ENCODE measurements around the gene EML4. TPM values are rescaled to one million over a fixed set of nuclear protein-coding genes. Genes with fewer than 3 reads are reported as not detected.
"Not testable (repeated sequence)": the region's sequence is repeated elsewhere in the genome, so short reads cannot be mapped to it uniquely, and the experiment has no call there.

The EML4 gene
- total RNA-seq, 1 donor from 2014 or later = 167 TPM

- DNase-seq (ENCODE audit: low spot score) = no peak
- peaks cover 9% of the 10 kb centered on the region for H3K27me3 Mint-ChIP-seq (ENCODE audit: insufficient read depth, low read depth)
Measured at GRCh38 chr2:42372474-42373200, 203.5 kb downstream of the EML4 start.

GRCh38 chr2:42376758-42377157, 207.6 kb downstream of the EML4 start:
- no peak for DNase-seq (ENCODE audit: low spot score)
- Histone ChIP-seq H3K4me2 (no peak overlapping the region), H3K4me1 (no peaks in the 10 kb centered on the region), H3K27ac (no peak overlapping the region), H3K36me3 (no peaks in the 10 kb centered on the region), H3K9ac (no peak overlapping the region), H4K20me1 (ENCODE audit: low read depth) (no peaks in the 10 kb centered on the region), H3K4me3 (no peak overlapping the region), H3K79me2 (ENCODE audit: low read depth) (no peaks in the 10 kb centered on the region), H2AFZ (replicated peaks) (no peak overlapping the region), H3K9me3 (ENCODE audit: low read depth) (no peaks in the 10 kb centered on the region), H3K27me3 (no peaks in the 10 kb centered on the region), H3F3A (ENCODE audit: low read depth) (no peaks in the 10 kb centered on the region)
- H3K4me1 Mint-ChIP-seq = no peaks in the 10 kb centered on the region
- no peaks in the 10 kb centered on the region for H3K9me3 Mint-ChIP-seq
- peaks cover 6% of the 10 kb centered on the region for H3K27me3 Mint-ChIP-seq (ENCODE audit: insufficient read depth, low read depth)
- H3K27ac Mint-ChIP-seq = no peak overlapping the region
- no peaks in the 10 kb centered on the region for H3K36me3 Mint-ChIP-seq
- no peak for TF ChIP-seq EZH2 (IDR thresholded peaks at IDR 0.05)
- no peak for TF ChIP-seq CTCF (IDR thresholded peaks at IDR 0.05)
- no peak for TF ChIP-seq EZH2phosphoT487 (IDR thresholded peaks at IDR 0.05)
- no peak overlapping the region for H3K4me3 Mint-ChIP-seq

More at GRCh38 chr2:42372474-42373200, 203.5 kb downstream of the EML4 start:
- no peaks in the 10 kb centered on the region for H3K27me3 ChIP-seq
- no peak overlapping the region for H3K9ac ChIP-seq
- TF ChIP-seq EZH2 (IDR thresholded peaks at IDR 0.05) (no peak), EZH2phosphoT487 (IDR thresholded peaks at IDR 0.05) (no peak), CTCF (IDR thresholded peaks at IDR 0.05) (no peak)
- no peak overlapping the region for H3K4me3 ChIP-seq
- no peak overlapping the region for H3K4me2 ChIP-seq
- Mint-ChIP-seq H3K4me3 (no peak overlapping the region), H3K27ac (no peak overlapping the region), H3K36me3 (no peaks in the 10 kb centered on the region), H3K4me1 (no peaks in the 10 kb centered on the region), H3K9me3 (no peaks in the 10 kb centered on the region)
- H3K27ac ChIP-seq = no peak overlapping the region
- H4K20me1 ChIP-seq (ENCODE audit: low read depth) = no peaks in the 10 kb centered on the region
- no peaks in the 10 kb centered on the region for H3K4me1 ChIP-seq
- no peaks in the 10 kb centered on the region for H3K36me3 ChIP-seq
- H3K9me3 ChIP-seq (ENCODE audit: low read depth) = no peaks in the 10 kb centered on the region
- H3F3A ChIP-seq (ENCODE audit: low read depth) = no peaks in the 10 kb centered on the region
- H2AFZ ChIP-seq (replicated peaks) = no peak overlapping the region
- H3K79me2 ChIP-seq (ENCODE audit: low read depth) = no peaks in the 10 kb centered on the region

GRCh38 chr2:42378415-42378814, 209.3 kb downstream of the EML4 start:
- Histone ChIP-seq H3K36me3 (no peaks in the 10 kb centered on the region), H3K9ac (no peak overlapping the region), H3K4me1 (no peaks in the 10 kb centered on the region), H2AFZ (replicated peaks) (no peak overlapping the region), H3K79me2 (ENCODE audit: low read depth) (no peaks in the 10 kb centered on the region), H3K27me3 (no peaks in the 10 kb centered on the region), H3K9me3 (ENCODE audit: low read depth) (no peaks in the 10 kb centered on the region), H4K20me1 (ENCODE audit: low read depth) (no peaks in the 10 kb centered on the region), H3K4me3 (no peak overlapping the region), H3F3A (ENCODE audit: low read depth) (no peaks in the 10 kb centered on the region), H3K4me2 (no peak overlapping the region), H3K27ac (no peak overlapping the region)
- H3K27me3 Mint-ChIP-seq (ENCODE audit: insufficient read depth, low read depth) = peaks cover 6% of the 10 kb centered on the region
- no peaks in the 10 kb centered on the region for H3K36me3 Mint-ChIP-seq
- TF ChIP-seq EZH2 (IDR thresholded peaks at IDR 0.05) = no peak
- no peak for TF ChIP-seq EZH2phosphoT487 (IDR thresholded peaks at IDR 0.05)
- TF ChIP-seq CTCF (IDR thresholded peaks at IDR 0.05) = no peak
- no peak overlapping the region for H3K4me3 Mint-ChIP-seq
- no peak for DNase-seq (ENCODE audit: low spot score)
- peaks cover 2% of the 10 kb centered on the region for H3K4me1 Mint-ChIP-seq
- no peak overlapping the region for H3K27ac Mint-ChIP-seq
- H3K9me3 Mint-ChIP-seq = no peaks in the 10 kb centered on the region

- H3F3A ChIP-seq (ENCODE audit: low read depth); H3K36me3 ChIP-seq; DNase-seq (ENCODE audit: low spot score); H3K4me3 Mint-ChIP-seq; H3K27me3 ChIP-seq; H3K4me1 Mint-ChIP-seq; H2AFZ ChIP-seq (replicated peaks); H3K9me3 ChIP-seq (ENCODE audit: low read depth); H3K27me3 Mint-ChIP-seq (ENCODE audit: insufficient read depth, low read depth); H3K36me3 Mint-ChIP-seq; H3K4me3 ChIP-seq; H4K20me1 ChIP-seq (ENCODE audit: low read depth); H3K9me3 Mint-ChIP-seq; H3K4me2 ChIP-seq; H3K27ac Mint-ChIP-seq; H3K4me1 ChIP-seq; H3K27ac ChIP-seq; H3K9ac ChIP-seq; H3K79me2 ChIP-seq (ENCODE audit: low read depth): not testable (repeated sequence)
Measured at GRCh38 chr2:42380026-42380425, 210.9 kb downstream of the EML4 start.

Measured in neural progenitor cell (in vitro differentiated cells).